IMR-90 (cell line): Measurements from ENCODE around the gene AGAP1. TPM values are rescaled to one million over a fixed set of nuclear protein-coding genes. Genes with fewer than 3 reads are reported as not detected.
A peak's percentile ranks its signal among the peaks of the same experiment; 100 is the strongest.

Source experiments
- ATAC-seq: fragments of 200-7000 bp; cut with Tn5 transposase; 2 replicates; pipeline ENCODE4 v1.9.1; 2020; ENCODE audit warnings: low read depth, mild to moderate bottlenecking, moderate library complexity
- BruUV-seq: library from RNA; stranded (reverse); fragments of 400-500 nt; replicated peaks from 2 replicates; lab custom pipeline; 2021; lab: Mats Ljungman, UMichigan
- CTCF ChIA-PET: fragments of 300-600 bp; formaldehyde crosslinking; extraction: SDS; loops from one replicate; lab custom pipeline; 2021; ENCODE audit warnings: antibody characterized with exemption; lab: Yijun Ruan, JAX
- POLR2A ChIA-PET: fragments of 300-600 bp; sonication (Branson Sonifier 250); formaldehyde crosslinking; loops from one replicate; lab custom pipeline; 2022; ENCODE audit warnings: antibody characterized with exemption; ENCODE audit not compliant: unreplicated experiment; lab: Charles Lee
- DNase-seq: peaks from one replicate; pipeline ENCODE4 v3.0.0; 2013
- H2AFZ ChIP-seq: replicated peaks from 2 replicates; pipeline ENCODE3; 2013; ENCODE audit warnings: low read length, mild to moderate bottlenecking; ENCODE audit not compliant: poor library complexity
- H2AK5ac ChIP-seq: 2 replicates; pipeline ENCODE4 v1.6.1; 2013; ENCODE audit warnings: low read depth, low read length, inconsistent platforms
- H2AK9ac ChIP-seq: replicated peaks from 2 replicates; pipeline ENCODE3; 2013; ENCODE audit warnings: mild to moderate bottlenecking, low read depth, low read length, moderate library complexity; ENCODE audit not compliant: poor library complexity
- H2BK120ac ChIP-seq: 2 replicates; pipeline ENCODE4 v1.6.1; 2013; ENCODE audit warnings: low read depth, low read length, inconsistent platforms
- H2BK15ac ChIP-seq: 3 replicates; pipeline ENCODE4 v1.6.1; 2013; ENCODE audit warnings: low read depth, low read length, inconsistent platforms
- H2BK20ac ChIP-seq: 2 replicates; pipeline ENCODE4 v1.6.1; 2013; ENCODE audit warnings: low read depth, mild to moderate bottlenecking, inconsistent platforms, low read length, moderate library complexity
- H2BK5ac ChIP-seq: 2 replicates; pipeline ENCODE4 v1.6.1; 2013; ENCODE audit warnings: mild to moderate bottlenecking, low read depth, low read length, inconsistent platforms; ENCODE audit not compliant: poor library complexity, severe bottlenecking
- H3K14ac ChIP-seq: replicated peaks from 2 replicates; pipeline ENCODE4 v1.6.1; 2013; ENCODE audit warnings: low read depth, low read length, inconsistent platforms
- H3K18ac ChIP-seq: 2 replicates; pipeline ENCODE4 v1.6.1; 2013; ENCODE audit warnings: low read depth, low read length, control low read depth
- H3K23ac ChIP-seq: 2 replicates; pipeline ENCODE4 v1.6.1; 2013; ENCODE audit warnings: low read depth, low read length, inconsistent platforms
- H3K27ac ChIP-seq: 2 replicates; pipeline ENCODE4 v1.5.1; 2013; ENCODE audit warnings: mild to moderate bottlenecking, control low read depth, low read length; ENCODE audit not compliant: insufficient read depth
- H3K27me3 ChIP-seq: 2 replicates; pipeline ENCODE4 v1.6.1; 2013; ENCODE audit warnings: low read length; ENCODE audit not compliant: control insufficient read depth, insufficient read depth
- H3K36me3 ChIP-seq: 2 replicates; pipeline ENCODE4 v1.6.1; 2013; ENCODE audit warnings: low read length, mixed read lengths; ENCODE audit not compliant: control insufficient read depth, insufficient read depth
- H3K4ac ChIP-seq: 2 replicates; pipeline ENCODE4 v1.6.1; 2013; ENCODE audit warnings: low read depth, low read length, inconsistent platforms
- H3K4me1 ChIP-seq: 2 replicates; pipeline ENCODE4 v1.6.1; 2013; ENCODE audit warnings: low read length, mixed read lengths; ENCODE audit not compliant: control insufficient read depth, insufficient read depth
- H3K4me2 ChIP-seq: 2 replicates; pipeline ENCODE4 v1.6.1; 2013; ENCODE audit warnings: low read depth, mild to moderate bottlenecking, control low read depth, low read length, moderate library complexity
- H3K4me3 ChIP-seq: 2 replicates; pipeline ENCODE4 v1.5.1; 2013; ENCODE audit warnings: low read depth, mild to moderate bottlenecking, control low read depth, low read length, moderate library complexity; ENCODE audit not compliant: insufficient read depth
- H3K56ac ChIP-seq: 2 replicates; pipeline ENCODE4 v1.6.1; 2013; ENCODE audit warnings: low read length, inconsistent platforms; ENCODE audit not compliant: insufficient read depth; ENCODE audit errors: extremely low read depth
- H3K79me1 ChIP-seq, 2 experiments: 2 replicates each; pipeline ENCODE4 v1.6.1; 2013; ENCODE audit warnings: low read length in 2 of 2, inconsistent platforms in 1 of 2, low read depth in 1 of 2
- H3K9ac ChIP-seq: 2 replicates; pipeline ENCODE4 v1.6.1; 2013; ENCODE audit warnings: low read depth, low read length, control low read depth
- H3K9me1 ChIP-seq: 2 replicates; pipeline ENCODE4 v1.6.1; 2013; ENCODE audit warnings: low read length, inconsistent platforms; ENCODE audit not compliant: insufficient read depth
- H3K9me3 ChIP-seq: 2 replicates; pipeline ENCODE4 v1.6.1; 2013; ENCODE audit warnings: low read length; ENCODE audit not compliant: control insufficient read depth, insufficient read depth
- H4K20me1 ChIP-seq: 2 replicates; pipeline ENCODE4 v1.6.1; 2013; ENCODE audit warnings: low read length, inconsistent platforms; ENCODE audit not compliant: insufficient read depth
- H4K5ac ChIP-seq: 2 replicates; pipeline ENCODE4 v1.6.1; 2013; ENCODE audit warnings: mild to moderate bottlenecking, low read depth, low read length, control low read depth
- H4K8ac ChIP-seq, 2 experiments: 2 replicates each; pipeline ENCODE4 v1.6.1; 2013; ENCODE audit warnings: low read depth in 2 of 2, low read length in 2 of 2, control low read depth in 1 of 2, inconsistent platforms in 1 of 2
- H4K91ac ChIP-seq: 2 replicates; pipeline ENCODE4 v1.6.1; 2013; ENCODE audit warnings: low read depth, low read length, inconsistent platforms; ENCODE audit not compliant: insufficient read depth
- BHLHE40 ChIP-seq: fragments of 150-350 bp; IDR thresholded peaks from 2 replicates; pipeline ENCODE4 v1.6.1; 2016; ENCODE audit warnings: mild to moderate bottlenecking, low read depth, low read length
- CEBPB ChIP-seq: IDR thresholded peaks from 2 replicates; pipeline ENCODE4 v1.6.1; 2012; ENCODE audit warnings: low read depth, low read length, improper control_type of control experiment
- CHD1 ChIP-seq: IDR thresholded peaks from 2 replicates; pipeline ENCODE4 v1.6.1; 2012; ENCODE audit warnings: low read depth, low read length, improper control_type of control experiment
- FOS ChIP-seq: fragments of 150-350 bp; IDR thresholded peaks from 2 replicates; pipeline ENCODE4 v1.6.1; 2016; ENCODE audit warnings: low read depth, low read length
- MAZ ChIP-seq: IDR thresholded peaks from 2 replicates; pipeline ENCODE4 v1.6.1; 2012; ENCODE audit warnings: low read depth, mild to moderate bottlenecking, low read length, improper control_type of control experiment, moderate library complexity, borderline replicate concordance
- NFE2L2 ChIP-seq: fragments of 150-350 bp; IDR thresholded peaks from 2 replicates; pipeline ENCODE4 v1.6.1; 2016; ENCODE audit warnings: low read depth, mild to moderate bottlenecking, low read length
- RAD21 ChIP-seq: IDR thresholded peaks from 2 replicates; pipeline ENCODE4 v1.6.1; 2012; ENCODE audit warnings: low read length, improper control_type of control experiment
- RCOR1 ChIP-seq: IDR thresholded peaks from 2 replicates; pipeline ENCODE4 v1.6.1; 2012; ENCODE audit warnings: mild to moderate bottlenecking, low read length, improper control_type of control experiment; ENCODE audit not compliant: insufficient replicate concordance
- RFX5 ChIP-seq: IDR thresholded peaks from 2 replicates; pipeline ENCODE4 v1.8.0; 2012; ENCODE audit warnings: low read depth, mild to moderate bottlenecking, low read length, moderate library complexity
- WGBS, 2 experiments: methylation state at CpG; one replicate each; pipeline versions ENCODE4 v1.1.5 to v1.1.7; 2013; ENCODE audit warnings: missing lambda C conversion rate in 2 of 2; ENCODE audit not compliant: insufficient read length in 1 of 2; ENCODE audit errors: extremely low coverage in 2 of 2; 5-methylcytosine and 5-hydroxymethylcytosine counted together
- dilution Hi-C: fragments of 300-500 bp; cut with HindIII; formaldehyde crosslinking; loops from one replicate; pipeline ENCODE4 v1.14.3; 2018; ENCODE audit warnings: low sequenced_read_pairs; ENCODE audit not compliant: unreplicated experiment
- in situ Hi-C: fragments of 300-500 bp; cut with MboI; formaldehyde crosslinking; loops from 3 replicates; pipeline ENCODE4 v1.14.3; 2019; ENCODE audit warnings: low sequenced_read_pairs, inconsistent platforms, mixed read lengths
- intact Hi-C: fragments of 100-400 bp; cut with micrococcal nuclease; formaldehyde crosslinking; loops from 2 replicates; pipeline ENCODE4 v1.10.0; 2022
- polyA plus RNA-seq, 3 experiments: library from polyadenylated mRNA; depleted of rRNA; stranded (reverse); fragments of >200 nt; gene quantifications; 2 replicates each; pipeline ENCODE4 v1.2.3, GENCODE V29; 2012; ENCODE audit warnings: low replicate concordance in 1 of 3
- total RNA-seq: library from RNA; depleted of rRNA; stranded (reverse); fragments of >200 nt; gene quantifications from 2 replicates; pipeline ENCODE4 v1.2.3, GENCODE V29; 2012
- TF ChIP-seq, protein P1 (sequence below): conservative IDR thresholded peaks from 2 replicates; pipeline ENCODE4 v1.5.1; 2012; ENCODE audit warnings: mild to moderate bottlenecking, low read depth, low read length, improper control_type of control experiment

Gene AGAP1
- total and polyA plus RNA-seq, 2 of the 4 experiments (the other 2 are of a cell fraction): 15.1 to 16.4 TPM

DNA sequence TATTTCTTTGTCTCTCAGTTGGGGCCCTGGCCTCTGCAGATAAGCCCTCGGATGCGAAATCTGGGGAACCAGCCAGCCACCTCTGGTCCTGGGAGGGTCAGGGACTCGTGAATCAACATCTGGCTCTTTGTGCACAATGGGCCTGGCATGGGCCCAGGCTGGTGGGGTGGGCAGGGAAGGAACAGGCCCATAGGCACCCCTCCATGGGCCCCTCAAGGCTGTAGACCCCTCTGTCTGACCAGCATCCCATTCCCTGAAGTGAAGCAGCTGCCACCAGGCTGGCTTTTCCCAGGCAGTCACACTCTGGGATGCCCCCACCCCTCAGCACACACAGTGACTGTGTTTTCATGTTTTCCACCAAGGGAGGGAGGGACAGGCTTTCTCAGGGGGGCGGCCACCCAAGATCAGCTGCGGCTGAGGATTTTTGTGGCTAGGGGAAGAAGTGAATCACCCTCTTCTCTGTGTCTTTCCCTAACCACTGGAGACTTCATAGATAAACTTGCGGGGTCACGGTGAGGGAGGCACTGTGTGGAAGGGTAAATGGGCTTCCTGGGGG is 166.0 kb downstream of the AGAP1 start:
- H2BK15ac ChIP-seq: no peak overlapping the region
- no peak overlapping the region for H4K5ac ChIP-seq
- H3K9me3 ChIP-seq: no peaks in the 10 kb centered on the region
- ChIA-PET POLR2A (no interaction called here), CTCF (no interaction called here)
- BruUV-seq: no TSS peak
- DNase-seq (peak; percentile 93), ATAC-seq (peak; percentile 96)
- 0 out of 2 replicates have a peak overlapping the region, but pooled peaks have one; percentile 0 for H3K23ac ChIP-seq
- 0 out of 2 replicates have a peak overlapping the region, but pooled peaks have one; percentile 12 for H4K91ac ChIP-seq
- no peak overlapping the region for H3K4me3 ChIP-seq
- peak; percentile 69 for TF ChIP-seq BHLHE40
- TF ChIP-seq CHD1: no peak
- no peak for TF ChIP-seq CEBPB
- peak; percentile 17 for TF ChIP-seq RAD21
- TF ChIP-seq FOS: peak; percentile 87
- TF ChIP-seq, protein P1, sequence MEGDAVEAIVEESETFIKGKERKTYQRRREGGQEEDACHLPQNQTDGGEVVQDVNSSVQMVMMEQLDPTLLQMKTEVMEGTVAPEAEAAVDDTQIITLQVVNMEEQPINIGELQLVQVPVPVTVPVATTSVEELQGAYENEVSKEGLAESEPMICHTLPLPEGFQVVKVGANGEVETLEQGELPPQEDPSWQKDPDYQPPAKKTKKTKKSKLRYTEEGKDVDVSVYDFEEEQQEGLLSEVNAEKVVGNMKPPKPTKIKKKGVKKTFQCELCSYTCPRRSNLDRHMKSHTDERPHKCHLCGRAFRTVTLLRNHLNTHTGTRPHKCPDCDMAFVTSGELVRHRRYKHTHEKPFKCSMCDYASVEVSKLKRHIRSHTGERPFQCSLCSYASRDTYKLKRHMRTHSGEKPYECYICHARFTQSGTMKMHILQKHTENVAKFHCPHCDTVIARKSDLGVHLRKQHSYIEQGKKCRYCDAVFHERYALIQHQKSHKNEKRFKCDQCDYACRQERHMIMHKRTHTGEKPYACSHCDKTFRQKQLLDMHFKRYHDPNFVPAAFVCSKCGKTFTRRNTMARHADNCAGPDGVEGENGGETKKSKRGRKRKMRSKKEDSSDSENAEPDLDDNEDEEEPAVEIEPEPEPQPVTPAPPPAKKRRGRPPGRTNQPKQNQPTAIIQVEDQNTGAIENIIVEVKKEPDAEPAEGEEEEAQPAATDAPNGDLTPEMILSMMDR: no peak
- no peak for TF ChIP-seq RFX5
- peak; percentile 78 for TF ChIP-seq NFE2L2
- peak; percentile 59 for TF ChIP-seq RCOR1
- peak; percentile 98 for TF ChIP-seq MAZ
- peaks cover 32 to 62% of the 10 kb centered on the region in 2 experiments for H3K79me1 ChIP-seq
- dilution Hi-C loops (no loop called here), in situ Hi-C loops (no loop called here), intact Hi-C loops (loop anchor here (1.0 to 2.0 kb wide), 2 partner anchors 19 to 42 kb away; no protein-coding TSS in a partner anchor)
- H2BK5ac ChIP-seq: no peak overlapping the region
- peak overlapping the region in 1 of 2 experiments; percentile 7; a peak in 1 of 4 replicates for H4K8ac ChIP-seq
- H2AK9ac ChIP-seq: no peak overlapping the region
- no CpG with 5 or more reads among the region's 7 CpGs for WGBS, 2 experiments
- H2AK5ac ChIP-seq: peak overlapping the region; percentile 2; the same call in 1 of the 2 replicates
- no peak overlapping the region for H3K18ac ChIP-seq
- H3K9me1 ChIP-seq: peaks cover 16% of the 10 kb centered on the region
- H3K4me2 ChIP-seq: peak overlapping the region; percentile 21
- H3K14ac ChIP-seq: no peak overlapping the region
- H3K27me3 ChIP-seq: no peaks in the 10 kb centered on the region; the same call in 1 of the 2 replicates
- peak overlapping the region; percentile 10; the same call in 1 of the 2 replicates for H3K27ac ChIP-seq
- H4K20me1 ChIP-seq: peaks cover 71% of the 10 kb centered on the region
- H3K4me1 ChIP-seq: peaks cover 23% of the 10 kb centered on the region
- peak overlapping the region; percentile 55 for H2BK120ac ChIP-seq
- H3K36me3 ChIP-seq: no peaks in the 10 kb centered on the region
- no peak overlapping the region for H3K9ac ChIP-seq
- 0 out of 2 replicates have a peak overlapping the region, but pooled peaks have one; percentile 1 for H2BK20ac ChIP-seq
- peak overlapping the region; percentile 6 for H2AFZ ChIP-seq
- peak overlapping the region; percentile 21 for H3K4ac ChIP-seq
- H3K56ac ChIP-seq: no peak overlapping the region
